B cell (primary cell): ENCODE data around the gene SPAG7.

ENCODE experiments used
- CTCF ChIP-seq: fragments of 200-600 bp; IDR thresholded peaks from one replicate; pipeline ENCODE4 v1.8.0; 2022; ENCODE audit warnings: antibody characterized with exemption, mild to moderate bottlenecking
- EZH2 ChIP-seq: IDR thresholded peaks from 2 replicates; pipeline ENCODE4 v1.6.1; 2012; ENCODE audit warnings: borderline replicate concordance, low read depth, mild to moderate bottlenecking, moderate library complexity, low read length; ENCODE audit not compliant: insufficient read depth, poor library complexity, severe bottlenecking

DNA sequence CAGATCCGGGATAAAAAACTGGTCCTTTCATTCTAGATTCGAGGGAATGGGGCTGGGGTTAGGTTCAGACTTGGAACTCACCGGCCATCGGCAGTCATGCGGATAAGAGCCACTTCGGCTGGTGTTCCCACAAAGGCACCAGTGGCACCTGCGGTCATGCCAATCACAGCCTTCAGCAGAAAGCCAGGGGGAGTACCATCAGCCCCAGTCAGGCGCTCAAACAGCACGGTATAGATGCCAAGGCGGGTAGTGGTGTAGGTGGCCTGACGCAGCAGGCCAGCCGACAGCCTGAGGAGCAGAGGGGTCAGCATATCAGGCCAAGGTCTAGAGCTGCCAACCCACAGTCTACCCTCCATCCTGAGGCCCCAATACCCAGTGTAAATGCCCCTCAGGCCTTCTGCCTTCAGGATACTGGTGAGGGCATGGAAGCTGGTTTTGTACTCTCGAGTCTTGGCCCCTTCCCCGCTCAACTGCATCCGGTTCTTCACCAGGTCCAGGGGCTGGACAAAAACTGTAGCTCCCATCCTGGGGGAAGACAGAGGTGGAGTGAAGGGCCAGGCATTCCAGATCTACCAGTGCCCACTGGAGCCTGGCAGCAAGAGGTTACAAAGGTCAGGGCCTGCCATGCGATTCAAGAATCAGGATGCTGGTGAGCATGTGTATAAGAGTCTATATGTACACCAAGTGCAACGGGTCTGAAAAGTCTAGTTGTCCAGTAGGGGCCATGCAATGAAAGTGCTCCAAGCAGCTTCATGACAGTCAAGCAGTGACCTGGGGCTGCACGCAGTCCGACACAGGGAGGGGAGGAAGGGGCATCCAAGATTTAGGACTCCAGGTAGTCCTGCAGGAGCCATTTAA lies 28.7 kb downstream of the SPAG7 start:
- TF ChIP-seq CTCF: no peak
- TF ChIP-seq EZH2: no peak
